IMR-90 (cell line): Measurements from ENCODE around the gene PSME2.

Source experiments
- CTCF ChIP-seq: conservative IDR thresholded peaks from 2 replicates; pipeline ENCODE4 v1.5.1; 2012; ENCODE audit warnings: mild to moderate bottlenecking, low read depth, low read length, improper control_type of control experiment
- MAFK ChIP-seq: IDR thresholded peaks from 2 replicates; pipeline ENCODE4 v1.6.1; 2012; ENCODE audit warnings: low read depth, low read length, improper control_type of control experiment
- MAZ ChIP-seq: IDR thresholded peaks from 2 replicates; pipeline ENCODE4 v1.6.1; 2012; ENCODE audit warnings: low read depth, mild to moderate bottlenecking, low read length, improper control_type of control experiment, moderate library complexity, borderline replicate concordance
- POLR2A ChIP-seq: IDR thresholded peaks from 2 replicates; pipeline ENCODE4 v1.6.1; 2012; ENCODE audit warnings: mild to moderate bottlenecking, low read depth, low read length
- RCOR1 ChIP-seq: IDR thresholded peaks from 2 replicates; pipeline ENCODE4 v1.6.1; 2012; ENCODE audit warnings: mild to moderate bottlenecking, low read length, improper control_type of control experiment; ENCODE audit not compliant: insufficient replicate concordance
- USF2 ChIP-seq: fragments of 150-350 bp; IDR thresholded peaks from 2 replicates; pipeline ENCODE4 v1.6.1; 2017; ENCODE audit warnings: mild to moderate bottlenecking, antibody characterized with exemption, low read length, low read depth

GRCh38 chr14:24095271-24096068 lies 50.9 kb downstream of the PSME2 start:
- TF ChIP-seq CTCF: no peak
- peak; percentile 85 for TF ChIP-seq USF2
- TF ChIP-seq MAFK: no peak
- TF ChIP-seq POLR2A: no peak; the same call in 1 of the 2 replicates
- no peak for TF ChIP-seq RCOR1
- no peak; the same call in 1 of the 2 replicates for TF ChIP-seq MAZ
